Stomach (tissue), 4 donors: ENCODE measurements around the gene COMMD1.

Experiments
- EP300 ChIP-seq: sonication (generic); formaldehyde crosslinking; IDR thresholded peaks from one replicate; pipeline ENCODE4 v1.6.1; 2017; ENCODE audit warnings: antibody characterized with exemption
- POLR2A ChIP-seq, 4 donors: fragments of 450-650 bp; IDR thresholded peaks; one replicate each; pipeline ENCODE4 v1.6.1; 2016; ENCODE audit warnings: antibody characterized with exemption in 4 of 4, control low read depth in 2 of 4, mild to moderate bottlenecking in 1 of 4, moderate library complexity in 1 of 4
- TF ChIP-seq, protein P1 (sequence below), 7 experiments: fragments of 450-650 bp in 4 of 7; fragments of 200-600 bp in 3 of 7; sonication (generic) in 3 of 7; IDR thresholded peaks; one replicate each; pipeline ENCODE4 v1.5.1; 2016 to 2019; ENCODE audit warnings: antibody characterized with exemption in 7 of 7, control low read depth in 2 of 7, mild to moderate bottlenecking in 1 of 7

DNA sequence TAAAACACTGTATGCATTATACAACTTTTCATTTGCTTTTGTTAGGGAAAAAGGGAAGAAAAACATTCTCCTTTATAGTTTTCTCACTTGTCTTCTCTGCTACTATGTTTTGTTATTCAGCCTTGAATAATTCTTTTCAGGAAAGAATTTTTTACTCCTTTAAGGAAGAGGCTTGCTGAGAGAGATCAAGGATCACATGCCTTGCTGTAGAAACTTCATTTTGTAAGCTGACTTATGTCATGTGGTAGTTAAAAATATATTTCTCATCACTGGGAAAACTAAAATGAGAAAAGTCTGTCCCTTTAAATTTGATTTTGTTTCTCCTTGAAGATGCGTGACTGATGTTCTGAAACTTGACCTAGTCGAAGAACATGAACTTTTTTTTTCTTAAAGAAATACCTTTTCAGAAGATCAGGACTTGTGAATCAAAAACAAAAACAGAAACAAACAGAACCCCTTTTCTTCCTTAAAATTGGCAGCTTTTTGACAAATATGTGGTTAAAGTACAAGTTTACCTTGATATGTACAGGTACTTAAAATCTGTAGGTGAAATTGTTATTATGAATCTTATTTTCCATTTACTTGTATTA is 145.1 kb downstream of the COMMD1 start:
- TF ChIP-seq POLR2A (IDR thresholded peaks at IDR 0.05), result no peak
- TF ChIP-seq, protein P1, sequence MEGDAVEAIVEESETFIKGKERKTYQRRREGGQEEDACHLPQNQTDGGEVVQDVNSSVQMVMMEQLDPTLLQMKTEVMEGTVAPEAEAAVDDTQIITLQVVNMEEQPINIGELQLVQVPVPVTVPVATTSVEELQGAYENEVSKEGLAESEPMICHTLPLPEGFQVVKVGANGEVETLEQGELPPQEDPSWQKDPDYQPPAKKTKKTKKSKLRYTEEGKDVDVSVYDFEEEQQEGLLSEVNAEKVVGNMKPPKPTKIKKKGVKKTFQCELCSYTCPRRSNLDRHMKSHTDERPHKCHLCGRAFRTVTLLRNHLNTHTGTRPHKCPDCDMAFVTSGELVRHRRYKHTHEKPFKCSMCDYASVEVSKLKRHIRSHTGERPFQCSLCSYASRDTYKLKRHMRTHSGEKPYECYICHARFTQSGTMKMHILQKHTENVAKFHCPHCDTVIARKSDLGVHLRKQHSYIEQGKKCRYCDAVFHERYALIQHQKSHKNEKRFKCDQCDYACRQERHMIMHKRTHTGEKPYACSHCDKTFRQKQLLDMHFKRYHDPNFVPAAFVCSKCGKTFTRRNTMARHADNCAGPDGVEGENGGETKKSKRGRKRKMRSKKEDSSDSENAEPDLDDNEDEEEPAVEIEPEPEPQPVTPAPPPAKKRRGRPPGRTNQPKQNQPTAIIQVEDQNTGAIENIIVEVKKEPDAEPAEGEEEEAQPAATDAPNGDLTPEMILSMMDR (IDR thresholded peaks at IDR 0.05), result no peak
- TF ChIP-seq EP300, result no peak
